GM18502 (cell line): Measurements from ENCODE around the gene SPACDR.
"Not testable (repeated sequence)": the region's sequence is repeated elsewhere in the genome, so short reads cannot be mapped to it uniquely, and the experiment has no call there.

ENCODE experiments used
- ATAC-seq: cut with Tn5 transposase; IDR thresholded peaks from one replicate; pipeline ENCODE4 v1.9.1; 2021; ENCODE audit warnings: mild to moderate bottlenecking; ENCODE audit not compliant: unreplicated experiment, poor library complexity

Gene SPACDR, protein sequence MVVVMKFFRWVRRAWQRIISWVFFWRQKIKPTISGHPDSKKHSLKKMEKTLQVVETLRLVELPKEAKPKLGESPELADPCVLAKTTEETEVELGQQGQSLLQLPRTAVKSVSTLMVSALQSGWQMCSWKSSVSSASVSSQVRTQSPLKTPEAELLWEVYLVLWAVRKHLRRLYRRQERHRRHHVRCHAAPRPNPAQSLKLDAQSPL

DNA sequence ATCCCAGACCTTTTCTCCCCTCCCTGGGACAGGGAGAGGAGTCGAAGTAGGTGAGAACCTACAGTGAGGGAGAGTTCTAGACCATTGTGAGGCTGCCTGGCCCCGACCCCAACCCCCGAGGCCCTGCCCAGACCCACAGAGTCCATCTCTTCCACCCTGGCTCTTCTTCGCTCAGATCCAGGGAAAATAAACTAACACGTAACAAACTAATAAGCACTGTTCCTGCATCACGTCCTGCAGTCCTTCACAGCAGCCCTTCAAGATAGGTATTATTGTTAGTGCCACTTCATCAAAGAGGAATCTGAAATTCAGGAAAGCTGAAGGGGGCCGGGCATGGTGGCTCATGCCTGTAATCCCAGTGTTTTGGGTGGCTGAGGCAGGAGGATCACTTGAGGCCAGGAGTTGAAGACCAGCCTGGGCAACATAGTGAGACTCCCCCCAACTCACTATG is at the start of gene SPACDR:
Gene SPACDR (minus strand): TSS at position 51 of the 451 bp plus-strand sequence. CDS start 235 bp downstream, outside the sequence.
- no peak for ATAC-seq

DNA sequence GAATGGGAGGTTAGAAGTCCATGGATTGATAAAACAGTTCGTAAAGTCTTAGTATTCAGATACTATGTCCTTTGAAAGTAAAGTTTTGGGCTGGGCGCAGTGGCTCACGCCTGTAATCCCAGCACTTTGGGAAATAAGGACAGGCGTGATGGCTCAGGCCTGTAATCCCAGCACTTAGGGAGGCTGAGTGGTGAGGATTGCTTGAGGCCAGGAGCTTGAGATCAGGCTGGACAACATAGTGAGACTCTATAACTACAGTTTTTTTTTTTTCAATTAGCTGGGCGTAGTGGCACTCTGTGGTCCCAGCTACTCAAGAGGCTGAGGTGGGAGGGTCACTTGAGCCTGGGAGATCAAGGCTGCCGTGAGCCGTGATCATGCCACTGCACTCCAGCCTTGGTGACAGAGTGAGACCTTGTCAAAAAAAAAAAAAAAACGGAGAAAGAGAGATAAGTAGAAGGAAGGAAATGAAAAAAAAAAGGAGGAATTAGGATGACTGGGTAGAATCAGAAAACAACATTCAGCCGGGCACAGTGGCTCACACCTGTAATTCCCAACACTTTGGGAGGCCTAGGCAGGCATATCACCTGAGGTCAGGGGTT is 49.3 kb upstream of the SPACDR start:
- no peak for ATAC-seq

DNA sequence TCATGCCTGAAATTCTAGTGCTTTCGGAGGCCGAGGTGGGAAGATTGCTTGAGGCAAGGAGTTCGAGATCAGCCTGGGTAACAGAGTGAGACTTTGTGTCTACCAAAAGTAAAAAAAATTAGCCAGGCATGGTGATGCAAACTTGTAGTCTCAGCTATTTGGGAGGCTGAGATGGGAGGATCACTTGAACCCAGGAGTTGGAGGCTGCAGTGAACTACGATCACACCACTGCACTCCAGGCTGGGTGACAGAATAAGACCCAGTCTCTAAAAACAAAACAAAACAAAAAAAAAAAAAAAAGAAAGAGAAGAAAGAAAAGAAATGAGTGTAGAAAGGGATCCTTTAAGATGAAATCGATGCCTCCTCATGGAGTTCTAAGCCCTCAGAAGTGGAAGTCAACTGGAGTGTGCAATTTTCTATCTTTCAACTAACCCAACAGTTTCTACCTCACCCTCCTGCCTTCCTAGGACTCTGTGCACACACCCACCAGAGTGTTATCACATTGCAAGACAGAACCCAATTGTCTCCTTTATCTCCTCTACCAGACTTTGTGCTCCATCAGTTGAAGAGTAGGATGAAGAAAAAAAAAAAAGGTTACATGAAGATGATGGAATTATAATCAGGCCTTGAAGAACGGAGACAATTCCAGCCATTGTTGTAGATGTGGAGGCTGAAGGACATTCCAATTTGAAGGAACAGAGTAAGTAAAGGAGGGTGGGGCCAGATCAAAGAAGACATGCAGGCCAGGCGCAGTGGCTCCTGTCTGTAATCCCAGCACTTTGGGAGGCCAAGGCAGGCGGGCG is 46.6 kb upstream of the SPACDR start:
- no peak for ATAC-seq

DNA sequence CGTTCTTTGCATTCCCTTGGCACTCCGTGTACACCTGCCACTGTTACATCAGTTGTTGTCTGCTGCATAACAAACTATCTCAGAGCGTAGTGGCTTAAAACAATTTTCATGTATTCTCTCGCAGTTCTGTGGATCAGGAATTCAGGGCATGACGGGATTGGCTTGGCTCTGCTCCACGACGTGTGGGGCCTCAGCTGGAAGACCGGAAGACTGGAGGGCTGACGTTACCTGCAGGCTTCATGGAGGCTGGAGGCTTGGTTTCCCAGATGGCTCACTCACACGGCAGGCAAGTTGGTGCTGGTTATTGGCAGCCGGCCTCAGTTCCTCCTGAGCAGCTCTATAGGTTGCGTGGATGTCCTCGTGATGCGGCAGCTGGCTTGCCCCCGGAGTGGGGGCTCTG is 45.2 kb upstream of the SPACDR start:
- ATAC-seq, result no peak

DNA sequence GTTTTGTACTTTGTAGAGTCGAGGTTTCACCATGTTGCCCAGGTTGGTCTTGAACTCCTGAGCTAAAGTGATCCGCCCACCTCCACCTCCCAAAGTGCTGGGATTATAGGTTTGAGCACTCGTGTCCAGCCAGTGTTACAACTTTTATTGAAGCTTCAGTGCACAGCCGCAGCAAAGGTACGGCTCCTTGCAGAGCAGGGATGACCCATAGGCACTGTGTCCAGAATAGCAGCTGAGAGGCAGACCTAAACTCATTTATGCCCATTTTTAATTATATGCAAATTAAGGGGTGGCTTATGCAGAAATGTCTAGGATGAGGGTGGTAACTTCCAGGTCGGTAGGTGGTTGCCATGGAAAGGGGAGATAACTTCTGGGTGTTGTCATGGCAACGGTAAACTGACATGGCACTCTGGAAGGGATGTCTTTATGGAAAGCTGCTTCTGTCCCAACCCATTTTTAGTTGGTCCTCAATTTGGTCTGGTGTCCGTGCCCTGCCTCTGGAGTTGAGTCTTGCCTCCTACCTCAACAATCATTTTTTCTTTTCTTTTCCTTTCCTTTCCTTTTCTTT is 42.4 kb upstream of the SPACDR start:
- no peak for ATAC-seq

DNA sequence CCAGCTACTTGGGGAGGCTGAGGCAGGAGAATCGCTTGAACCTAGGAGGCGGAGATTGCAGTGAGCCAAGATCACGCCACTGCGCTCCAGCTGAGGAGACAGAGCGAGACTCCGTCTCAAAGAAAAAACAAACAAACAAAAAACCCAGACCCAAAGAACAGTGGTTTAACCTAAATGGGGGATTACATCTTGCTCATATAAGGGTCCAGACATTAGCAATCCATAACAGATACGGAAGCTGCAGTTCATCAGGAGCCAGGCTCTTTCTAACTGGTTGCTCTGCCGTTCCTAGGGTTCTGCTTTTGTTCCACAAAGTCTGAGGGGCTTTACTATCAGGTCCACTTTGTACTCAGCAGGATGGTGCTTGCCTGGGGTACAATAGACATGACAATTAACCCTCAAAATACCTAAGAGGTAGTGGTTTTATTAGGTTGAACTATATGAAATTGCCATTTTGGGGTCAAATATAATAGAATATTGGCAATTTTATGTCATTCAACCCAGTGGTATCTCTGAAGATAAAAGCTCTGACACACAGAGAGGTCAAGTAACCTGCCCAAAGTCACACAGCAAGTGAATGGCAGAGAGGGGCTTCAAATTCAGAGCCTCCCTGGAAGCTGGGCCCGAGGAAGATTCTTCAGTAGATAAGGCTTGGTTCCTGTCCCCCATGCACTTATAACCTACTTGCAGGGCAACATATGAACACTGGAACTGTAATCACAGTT is 41.0 kb upstream of the SPACDR start:
- ATAC-seq, result no peak

DNA sequence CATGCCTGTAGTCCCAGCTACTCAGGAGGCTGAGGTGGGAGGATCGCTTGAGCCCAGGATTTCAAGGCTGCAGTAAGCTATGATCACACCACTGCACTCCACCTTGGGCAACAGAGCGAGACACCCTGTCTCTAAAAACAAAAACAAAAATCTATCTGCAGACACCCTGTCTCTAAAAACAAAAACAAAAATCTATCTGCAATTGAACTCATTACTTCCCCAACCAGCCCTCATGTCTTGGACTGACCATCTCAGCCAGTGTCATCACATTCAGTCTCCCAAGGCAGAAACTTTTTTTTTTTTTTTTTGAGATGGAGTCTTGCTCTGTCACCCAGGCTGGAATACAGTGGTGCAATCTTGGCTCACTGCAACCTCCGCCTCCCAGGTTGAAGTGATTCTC is 40.0 kb upstream of the SPACDR start:
- not testable (repeated sequence) for ATAC-seq

DNA sequence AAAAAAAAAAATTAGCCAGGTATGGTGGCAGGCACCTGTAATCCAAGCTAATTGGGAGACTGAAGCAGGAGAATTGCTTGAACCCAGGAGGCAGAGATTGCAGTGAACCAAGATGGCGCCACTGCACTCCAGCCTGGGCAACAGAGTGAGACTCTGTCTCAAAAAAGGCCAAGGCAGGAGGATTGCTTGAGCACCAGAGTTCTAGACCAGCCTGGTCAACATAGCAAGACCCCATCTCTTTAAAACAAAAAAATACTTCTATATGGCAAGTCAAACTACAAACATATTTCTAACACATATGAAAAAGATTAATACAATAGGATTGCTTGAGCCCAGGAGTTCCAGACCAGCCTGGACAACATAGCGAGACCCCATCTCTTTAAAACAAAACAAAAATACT is 36.7 kb upstream of the SPACDR start:
- ATAC-seq, result not testable (repeated sequence)

DNA sequence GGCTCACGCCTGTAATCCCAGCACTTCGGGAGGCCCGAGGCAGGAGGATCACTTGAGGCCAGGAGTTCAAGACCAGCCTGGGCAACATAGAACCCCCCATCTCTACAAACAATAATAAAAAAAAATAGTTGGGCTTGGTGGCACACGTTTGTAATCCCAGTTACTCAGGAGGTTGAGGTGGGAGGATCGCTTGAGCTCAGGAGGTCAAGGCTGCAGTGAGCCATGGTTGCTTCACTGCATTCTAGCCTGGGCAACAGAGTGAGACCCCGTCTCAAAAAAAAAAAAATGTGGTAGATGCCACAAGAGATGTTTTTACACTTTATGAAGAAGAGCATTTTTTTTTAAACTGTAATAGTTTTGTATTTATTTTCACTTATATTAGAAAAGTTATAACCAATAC is 32.4 kb upstream of the SPACDR start:
- ATAC-seq, result no peak

DNA sequence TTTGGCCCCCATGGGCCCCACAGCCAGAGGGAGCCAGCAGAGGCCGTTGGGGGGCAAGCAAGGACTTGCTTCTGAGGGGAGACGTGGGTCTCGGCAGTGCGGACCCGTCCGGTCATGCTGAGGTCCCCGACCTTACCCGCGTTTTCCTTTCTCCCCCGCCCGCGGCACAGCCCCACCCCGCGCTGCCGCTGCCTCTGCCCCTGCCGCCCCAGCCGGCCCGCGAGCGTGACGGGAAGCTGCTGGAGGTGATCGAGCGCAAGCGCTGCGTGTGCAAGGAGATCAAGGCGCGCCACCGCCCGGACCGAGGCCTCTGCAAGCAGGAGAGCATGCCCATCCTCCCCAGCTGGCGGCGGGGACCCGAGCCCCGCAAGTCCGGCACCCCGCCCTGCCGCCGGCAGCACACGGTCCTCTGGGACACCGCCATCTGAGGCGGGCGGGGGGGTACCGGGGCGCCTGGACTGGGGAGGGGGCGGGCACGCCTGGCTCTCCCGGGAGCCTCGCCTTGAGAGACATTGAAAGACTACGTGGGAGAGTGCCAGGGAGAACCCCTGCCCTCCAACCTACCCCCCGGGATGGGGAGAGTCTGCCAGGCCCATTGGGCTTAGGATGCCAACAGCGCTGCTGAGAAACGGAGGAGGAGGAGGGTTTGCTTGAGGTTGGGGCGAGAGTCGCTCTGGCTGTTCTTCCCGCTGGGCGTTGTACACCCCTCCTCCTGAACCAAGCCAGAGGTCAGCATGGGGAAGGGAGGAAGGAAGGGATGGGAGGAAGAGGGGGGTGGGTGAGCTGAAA is 29.6 kb upstream of the SPACDR start:
- ATAC-seq, result no peak

DNA sequence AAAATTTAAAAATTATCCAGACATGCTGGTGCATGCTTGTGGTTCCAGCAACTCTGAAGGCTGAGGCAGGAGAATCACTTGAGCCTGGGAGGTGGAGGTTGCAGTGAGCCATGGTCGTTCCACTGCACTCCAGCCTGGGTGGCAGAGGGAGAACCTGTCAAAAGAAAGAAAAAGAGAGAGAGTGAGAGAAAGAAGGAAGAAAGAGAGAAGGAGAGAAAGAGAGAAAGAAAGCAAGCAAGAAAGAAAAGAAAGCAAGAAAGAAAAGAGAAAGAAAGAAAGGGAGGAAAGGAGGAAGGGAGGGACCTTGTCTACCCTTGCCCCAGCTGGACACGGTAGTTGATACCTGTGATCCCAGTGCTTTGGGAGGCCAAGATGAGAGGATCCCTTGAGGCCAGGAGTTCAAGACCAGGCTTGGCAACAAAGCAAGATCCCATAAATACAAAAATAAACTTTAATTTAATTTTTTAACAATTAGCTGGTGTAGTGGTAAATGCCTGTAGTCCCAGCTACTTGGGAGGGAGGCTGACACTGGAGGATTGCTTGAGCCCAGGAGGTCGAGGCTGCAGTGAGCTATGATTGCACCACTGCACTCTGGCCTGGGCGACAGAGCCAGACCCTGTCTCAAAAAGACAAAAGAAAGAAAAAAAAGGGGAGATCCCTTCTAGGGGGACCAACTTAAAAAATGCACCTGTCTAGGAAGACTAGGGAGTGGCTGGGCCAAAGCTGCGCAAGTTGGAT is 28.8 kb upstream of the SPACDR start:
- ATAC-seq, result no peak

DNA sequence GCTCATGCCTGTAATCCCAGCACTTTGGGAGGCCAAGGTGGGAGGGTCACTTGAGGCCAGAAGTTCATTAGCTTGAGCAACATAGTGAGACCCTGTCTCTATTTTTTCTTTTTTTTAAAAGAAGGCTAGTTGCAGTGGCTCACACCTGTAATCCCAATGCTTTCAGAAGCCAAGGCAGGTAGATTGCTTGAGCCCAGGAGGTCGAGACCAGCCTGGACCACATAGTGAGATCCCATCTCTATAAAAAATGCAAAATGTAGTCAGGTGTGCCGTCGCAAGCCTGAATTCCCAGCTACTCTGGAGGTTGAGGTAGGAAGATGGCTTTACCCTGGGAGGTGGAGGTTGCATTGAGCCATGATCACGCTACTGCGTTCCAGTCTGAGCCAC is 27.1 kb upstream of the SPACDR start:
- no peak for ATAC-seq

DNA sequence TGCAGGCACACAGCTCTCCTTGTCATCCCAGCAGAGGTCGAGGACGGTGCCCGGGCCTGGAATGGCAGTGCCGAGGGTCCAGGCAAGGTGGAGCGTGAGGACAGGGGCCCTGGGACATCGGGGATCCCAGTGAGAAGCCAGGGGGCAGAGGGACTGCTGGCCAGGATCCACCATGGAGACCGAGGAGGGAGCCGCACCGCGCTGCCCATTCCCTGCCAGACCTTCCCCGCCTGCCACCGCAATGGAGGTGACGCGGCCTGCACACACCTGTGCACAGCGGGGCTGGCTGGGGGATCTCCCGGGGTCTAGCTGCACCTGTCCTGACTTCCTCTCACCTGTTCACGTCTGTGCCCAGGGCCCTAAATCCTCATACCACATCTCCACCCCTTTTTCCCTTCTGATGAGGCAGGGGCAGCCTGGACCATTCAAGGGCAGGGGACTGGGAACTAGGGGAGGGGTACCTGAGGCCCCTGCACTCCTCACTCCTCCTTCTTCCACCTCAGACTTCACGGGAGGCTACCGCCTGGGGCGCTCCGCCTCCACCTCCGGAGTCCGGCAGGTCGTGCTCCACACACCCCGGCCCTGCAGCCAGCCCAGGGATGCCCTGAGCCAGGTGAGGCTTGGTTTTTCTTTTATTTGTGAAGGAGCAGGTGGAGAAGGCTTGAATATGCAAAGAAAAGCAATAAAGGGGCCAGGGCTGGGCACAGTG is 26.6 kb upstream of the SPACDR start:
- ATAC-seq, result no peak

DNA sequence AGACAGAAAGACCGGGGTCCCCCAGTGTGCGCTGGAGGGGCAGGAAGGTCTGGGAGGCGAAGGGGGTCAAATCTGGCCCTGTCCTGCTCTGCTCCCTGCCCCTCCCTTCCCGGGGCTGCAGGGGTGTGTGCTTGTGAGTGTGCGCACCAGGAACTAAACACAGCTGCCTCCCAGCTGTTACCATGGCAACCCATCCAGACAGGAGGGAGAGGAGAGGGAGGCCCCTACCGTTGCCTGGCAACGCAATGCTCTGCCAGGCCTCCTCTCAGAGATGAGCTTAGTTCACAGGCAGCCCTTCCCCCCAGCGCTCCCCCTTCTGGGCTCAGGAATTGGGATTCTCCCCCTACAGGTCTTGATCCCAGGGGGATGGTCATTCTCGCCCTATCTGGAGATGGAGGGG is 25.8 kb upstream of the SPACDR start:
- ATAC-seq, result peak; percentile 40

DNA sequence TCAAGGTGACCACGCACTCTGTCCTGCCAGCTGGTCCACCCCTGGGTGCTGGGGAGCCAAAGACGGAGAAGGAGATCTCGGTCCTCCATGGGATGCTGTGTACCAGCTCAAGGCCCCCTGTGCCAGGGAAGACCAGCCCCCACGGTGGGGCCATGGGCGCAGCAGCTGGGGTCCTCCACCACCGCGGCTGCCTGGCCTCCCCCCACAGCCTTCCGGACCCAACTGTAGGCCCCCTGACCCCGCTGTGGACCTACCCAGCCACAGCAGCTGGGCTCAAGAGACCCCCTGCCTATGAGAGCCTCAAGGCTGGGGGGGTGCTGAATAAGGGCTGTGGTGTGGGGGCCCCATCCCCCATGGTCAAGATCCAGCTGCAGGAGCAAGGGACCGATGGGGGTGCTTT is 25.1 kb upstream of the SPACDR start:
- no peak for ATAC-seq

DNA sequence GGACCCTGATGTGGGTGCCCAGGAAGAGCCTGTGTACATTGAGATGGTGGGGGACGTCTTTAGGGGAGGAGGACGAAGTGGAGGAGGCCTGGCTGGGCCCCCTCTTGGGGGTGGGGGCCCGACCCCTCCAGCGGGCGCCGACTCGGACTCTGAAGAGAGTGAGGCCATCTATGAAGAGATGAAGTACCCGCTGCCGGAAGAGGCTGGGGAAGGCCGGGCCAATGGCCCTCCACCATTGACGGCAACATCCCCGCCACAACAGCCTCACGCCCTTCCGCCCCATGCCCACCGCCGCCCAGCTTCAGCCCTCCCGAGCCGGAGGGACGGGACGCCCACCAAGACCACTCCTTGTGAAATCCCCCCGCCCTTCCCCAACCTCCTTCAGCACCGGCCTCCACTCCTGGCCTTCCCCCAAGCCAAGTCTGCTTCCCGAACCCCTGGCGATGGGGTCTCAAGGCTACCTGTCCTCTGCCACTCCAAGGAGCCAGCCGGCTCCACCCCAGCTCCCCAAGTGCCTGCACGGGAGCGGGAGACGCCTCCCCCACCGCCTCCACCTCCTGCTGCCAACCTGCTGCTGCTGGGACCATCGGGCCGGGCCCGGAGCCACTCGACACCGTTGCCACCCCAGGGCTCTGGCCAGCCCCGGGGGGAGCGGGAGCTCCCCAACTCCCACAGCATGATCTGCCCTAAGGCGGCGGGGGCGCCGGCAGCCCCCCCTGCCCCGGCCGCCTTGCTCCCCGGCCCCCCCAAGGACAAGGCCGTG is 24.5 kb upstream of the SPACDR start:
- ATAC-seq, result no peak

DNA sequence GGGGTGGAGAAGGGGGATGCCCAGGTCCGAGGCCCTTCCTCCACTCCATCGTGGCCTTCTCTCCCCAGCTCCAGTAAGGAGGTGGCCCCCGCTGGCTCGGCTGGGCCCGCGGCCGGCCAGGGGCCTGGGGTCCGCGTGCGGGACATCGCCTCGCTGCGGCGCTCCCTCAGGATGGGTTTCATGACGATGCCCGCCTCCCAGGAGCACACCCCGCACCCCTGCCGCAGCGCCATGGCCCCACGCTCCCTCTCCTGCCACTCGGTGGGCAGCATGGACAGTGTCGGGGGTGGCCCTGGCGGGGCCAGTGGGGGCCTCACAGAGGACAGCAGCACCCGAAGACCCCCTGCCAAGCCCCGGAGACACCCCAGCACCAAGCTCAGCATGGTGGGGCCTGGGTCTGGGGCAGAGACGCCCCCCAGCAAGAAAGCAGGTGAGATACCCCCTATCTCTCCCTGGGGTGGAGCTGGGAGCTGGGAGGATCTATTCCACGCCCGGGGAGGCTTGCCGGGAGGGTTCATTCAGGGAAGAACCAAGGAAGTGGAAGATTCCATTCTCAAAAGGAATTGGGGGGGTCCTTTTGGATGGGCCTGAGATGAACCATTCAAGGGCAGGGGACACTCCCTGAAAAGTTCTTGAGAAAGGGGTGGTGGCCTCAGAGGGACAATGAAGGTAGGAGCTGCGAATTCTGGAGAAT is 22.8 kb upstream of the SPACDR start:
- no peak for ATAC-seq
